Activated B cell treated with CpG ODN at 0.5 μM for 24 hours (primary cell): Measurements from ENCODE around the gene FAM234B. TPM values are rescaled to one million over a fixed set of nuclear protein-coding genes. Genes with fewer than 3 reads are reported as not detected.

Experiments
- ATAC-seq: fragments of 200-7000 bp; cut with Tn5 transposase; one replicate; pipeline ENCODE4 v1.10.0; 2021; ENCODE audit warnings: low read depth, mild to moderate bottlenecking, moderate library complexity
- CTCF ChIA-PET: fragments of 350-600 bp; sonication (Branson Sonifier 250); formaldehyde crosslinking; loops from one replicate; lab custom pipeline; 2021; ENCODE audit warnings: antibody characterized with exemption; lab: Charles Lee
- POLR2A ChIA-PET: fragments of 350-600 bp; sonication (Branson Sonifier 250); formaldehyde crosslinking; loops from one replicate; lab custom pipeline; 2021; ENCODE audit warnings: antibody characterized with exemption; lab: Charles Lee
- DNase-seq: peaks from one replicate; pipeline ENCODE4 v3.0.0; 2022
- H3K27ac Mint-ChIP-seq: one replicate; pipeline ENCODE4 v1.8.0; 2020; ENCODE audit warnings: mixed read lengths
- H3K27me3 Mint-ChIP-seq: one replicate; pipeline ENCODE4 v1.8.0; 2021; ENCODE audit warnings: mixed read lengths
- H3K36me3 Mint-ChIP-seq: one replicate; pipeline ENCODE4 v1.8.0; 2021; ENCODE audit warnings: low read depth, mixed read lengths
- H3K4me1 Mint-ChIP-seq: one replicate; pipeline ENCODE4 v1.8.0; 2021; ENCODE audit warnings: mixed read lengths
- H3K4me3 Mint-ChIP-seq: one replicate; pipeline ENCODE4 v1.8.0; 2020; ENCODE audit warnings: mild to moderate bottlenecking, mixed read lengths
- H3K9me3 Mint-ChIP-seq: one replicate; pipeline ENCODE4 v1.8.0; 2020; ENCODE audit warnings: mixed read lengths
- intact Hi-C: fragments of 100-400 bp; cut with micrococcal nuclease; formaldehyde crosslinking; loops from one replicate; pipeline ENCODE4 v1.15.1; 2024
- total RNA-seq: library from RNA; stranded (reverse); gene quantifications from 2 replicates; pipeline ENCODE4 v1.2.3, GENCODE V29; 2022
- TF ChIP-seq, protein P1 (sequence below): fragments of 200-600 bp; IDR thresholded peaks from one replicate; pipeline ENCODE4 v1.8.0; 2022; ENCODE audit warnings: antibody characterized with exemption, mild to moderate bottlenecking

FAM234B gene
- total RNA-seq, 1 donor from 2014 or later = 6.3 TPM

GRCh38 chr12:13022851-13023271 is 21.3 kb upstream of the FAM234B start:
- no peak for DNase-seq
- Mint-ChIP-seq H3K9me3 (no peaks in the 10 kb centered on the region), H3K4me1 (no peaks in the 10 kb centered on the region), H3K36me3 (no peaks in the 10 kb centered on the region), H3K27me3 (peaks cover 27% of the 10 kb centered on the region), H3K27ac (no peak overlapping the region), H3K4me3 (no peak overlapping the region)
- POLR2A ChIA-PET = no interaction called here
- no peak for ATAC-seq
- TF ChIP-seq, protein P1, sequence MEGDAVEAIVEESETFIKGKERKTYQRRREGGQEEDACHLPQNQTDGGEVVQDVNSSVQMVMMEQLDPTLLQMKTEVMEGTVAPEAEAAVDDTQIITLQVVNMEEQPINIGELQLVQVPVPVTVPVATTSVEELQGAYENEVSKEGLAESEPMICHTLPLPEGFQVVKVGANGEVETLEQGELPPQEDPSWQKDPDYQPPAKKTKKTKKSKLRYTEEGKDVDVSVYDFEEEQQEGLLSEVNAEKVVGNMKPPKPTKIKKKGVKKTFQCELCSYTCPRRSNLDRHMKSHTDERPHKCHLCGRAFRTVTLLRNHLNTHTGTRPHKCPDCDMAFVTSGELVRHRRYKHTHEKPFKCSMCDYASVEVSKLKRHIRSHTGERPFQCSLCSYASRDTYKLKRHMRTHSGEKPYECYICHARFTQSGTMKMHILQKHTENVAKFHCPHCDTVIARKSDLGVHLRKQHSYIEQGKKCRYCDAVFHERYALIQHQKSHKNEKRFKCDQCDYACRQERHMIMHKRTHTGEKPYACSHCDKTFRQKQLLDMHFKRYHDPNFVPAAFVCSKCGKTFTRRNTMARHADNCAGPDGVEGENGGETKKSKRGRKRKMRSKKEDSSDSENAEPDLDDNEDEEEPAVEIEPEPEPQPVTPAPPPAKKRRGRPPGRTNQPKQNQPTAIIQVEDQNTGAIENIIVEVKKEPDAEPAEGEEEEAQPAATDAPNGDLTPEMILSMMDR = no peak
- CTCF ChIA-PET = interaction anchor here (1.1 to 4.1 kb wide), 3 partner anchors 189 to 234 kb away, joined by 3 to 44 read pairs (median 4); no protein-coding TSS in a partner anchor
- intact Hi-C loops = no loop called here

- Mint-ChIP-seq H3K9me3 (no peaks in the 10 kb centered on the region), H3K27me3 (peaks cover 26% of the 10 kb centered on the region), H3K36me3 (no peaks in the 10 kb centered on the region), H3K27ac (no peak overlapping the region), H3K4me3 (no peak overlapping the region), H3K4me1 (no peaks in the 10 kb centered on the region)
- ChIA-PET POLR2A (no interaction called here), CTCF (interaction anchor here (0.7 to 4.1 kb wide), 7 partner anchors 103 to 235 kb away, joined by 3 to 44 read pairs (median 4); no protein-coding TSS in a partner anchor)
- TF ChIP-seq, protein P1 = no peak
- ATAC-seq (no peak), DNase-seq (no peak)
- intact Hi-C loops = loop anchor here (1.0 kb wide), 3 partner anchors 108 to 188 kb away; no protein-coding TSS in a partner anchor
Observed at GRCh38 chr12:13023811-13024530, 20.2 kb upstream of the FAM234B start.

DNA sequence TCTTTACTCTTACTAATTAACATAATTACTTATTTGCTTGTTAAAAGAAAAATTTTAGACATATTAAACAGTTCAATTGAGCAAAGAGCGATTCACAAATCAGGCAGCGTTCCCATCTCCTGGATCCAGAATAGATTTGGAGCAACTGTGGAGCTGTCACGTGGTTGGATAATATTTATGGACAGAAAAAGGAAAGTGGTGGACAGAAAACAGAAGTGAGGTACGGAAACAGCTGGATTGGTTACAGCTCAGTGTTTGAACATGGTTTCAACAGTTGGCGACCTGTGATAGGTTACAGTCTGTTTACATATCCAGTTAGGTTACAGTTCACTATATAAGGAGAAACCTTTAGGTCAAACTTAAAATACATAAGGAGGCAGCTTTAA is 19.7 kb upstream of the FAM234B start:
- intact Hi-C loops = loop anchor here (1.0 kb wide), 3 partner anchors 108 to 188 kb away; no protein-coding TSS in a partner anchor
- DNase-seq (no peak), ATAC-seq (no peak)
- POLR2A ChIA-PET = no interaction called here
- Mint-ChIP-seq H3K27me3 (peaks cover 28% of the 10 kb centered on the region), H3K36me3 (no peaks in the 10 kb centered on the region), H3K9me3 (no peaks in the 10 kb centered on the region), H3K4me1 (no peaks in the 10 kb centered on the region), H3K4me3 (no peak overlapping the region), H3K27ac (no peak overlapping the region)
- TF ChIP-seq, protein P1 = no peak
- CTCF ChIA-PET = interaction anchor here (1.0 to 4.1 kb wide), 6 partner anchors 103 to 236 kb away, joined by 3 to 44 read pairs (median 4); no protein-coding TSS in a partner anchor

DNA sequence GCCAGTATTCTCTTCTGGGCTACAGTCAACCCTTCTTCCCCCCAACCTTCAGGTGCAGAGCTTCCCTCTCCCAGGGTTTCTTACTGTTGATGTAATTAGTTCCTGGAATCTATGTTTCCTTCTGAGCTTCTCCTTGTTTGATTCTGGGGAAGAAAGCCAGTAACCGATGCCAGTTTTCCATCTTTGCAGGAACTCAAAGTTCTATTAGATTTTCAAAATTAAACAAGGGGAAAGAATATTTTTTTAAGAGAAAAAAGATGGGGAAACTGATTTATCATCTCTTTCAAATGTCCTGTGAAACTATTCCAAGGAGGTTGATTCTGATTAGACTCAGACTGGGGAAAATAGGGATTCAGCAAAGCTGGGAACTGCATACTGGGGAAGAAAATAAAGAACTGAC is 17.9 kb upstream of the FAM234B start:
- H3K9me3 Mint-ChIP-seq = no peaks in the 10 kb centered on the region
- no peak overlapping the region for H3K4me3 Mint-ChIP-seq
- ChIA-PET CTCF (interaction anchor here (4.1 kb wide), 1 partner anchor 186 kb away, joined by 44 read pairs; no protein-coding TSS in a partner anchor), POLR2A (no interaction called here)
- DNase-seq = no peak
- intact Hi-C loops = no loop called here
- H3K27me3 Mint-ChIP-seq = peaks cover 22% of the 10 kb centered on the region
- no peak for ATAC-seq
- H3K4me1 Mint-ChIP-seq = no peaks in the 10 kb centered on the region
- H3K36me3 Mint-ChIP-seq = no peaks in the 10 kb centered on the region
- TF ChIP-seq, protein P1 = no peak
- no peak overlapping the region for H3K27ac Mint-ChIP-seq

DNA sequence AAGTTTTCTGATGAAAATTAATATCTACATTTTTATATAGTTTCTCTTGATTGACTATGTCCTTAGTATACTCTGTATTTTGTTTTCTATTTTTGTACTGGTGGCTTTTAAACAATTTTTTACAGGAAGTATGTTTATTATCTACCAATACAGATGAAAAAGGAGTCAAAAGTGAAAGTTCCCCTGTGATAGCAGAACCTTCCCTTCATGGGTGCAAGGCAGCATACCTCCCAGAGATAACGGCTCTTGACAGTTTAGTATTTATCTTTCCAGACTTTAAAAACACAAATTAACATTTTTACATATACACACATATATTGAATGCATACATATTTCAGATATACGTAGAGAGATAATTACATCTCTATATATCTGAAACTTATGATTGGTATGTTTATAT is 17.1 kb upstream of the FAM234B start:
- ChIA-PET CTCF (interaction anchor here (4.1 kb wide), 1 partner anchor 185 kb away, joined by 44 read pairs; no protein-coding TSS in a partner anchor), POLR2A (no interaction called here)
- Mint-ChIP-seq H3K4me3 (no peak overlapping the region), H3K9me3 (no peaks in the 10 kb centered on the region), H3K36me3 (no peaks in the 10 kb centered on the region), H3K27ac (no peak overlapping the region), H3K4me1 (no peaks in the 10 kb centered on the region), H3K27me3 (peaks cover 22% of the 10 kb centered on the region)
- ATAC-seq = no peak
- TF ChIP-seq, protein P1 = no peak
- intact Hi-C loops = no loop called here
- no peak for DNase-seq
